ENCODE results near the gene RNF31. TPM values are rescaled to one million over a fixed set of nuclear protein-coding genes. Genes with fewer than 3 reads are reported as not detected.

The RNF31 gene
- total and polyA plus RNA-seq, 2 donors (not counting 3 experiments of a cell fraction or from before 2014, with no cell fraction given): 32.3 to 69.7 TPM

- DNase-seq (ENCODE audit: low read depth, low spot score) (no peak), FAIRE-seq (no peak)
- Histone ChIP-seq H3K4me2 (ENCODE audit: insufficient read depth, low read length) (no peak overlapping the region), H3K9me3 (replicated peaks; ENCODE audit: control insufficient read depth, insufficient read depth, low read length) (no peaks in the 10 kb centered on the region), H3K27ac (ENCODE audit: insufficient read depth, low read depth, low read length) (no peak overlapping the region), H3K9ac (replicated peaks; ENCODE audit: extremely low read depth, insufficient read depth, low read length) (no peak overlapping the region), H3K36me3 (ENCODE audit: control insufficient read depth in 2 of 2, extremely low read depth in 1 of 2, insufficient read depth in 2 of 2, low read length in 2 of 2) (peaks cover 0 to 3% of the 10 kb centered on the region in 2 experiments), H2AFZ (ENCODE audit: low read depth, low read length) (no peak overlapping the region), H3K4me3 (replicated peaks in 1 of 3; ENCODE audit: insufficient read depth in 1 of 3, low read depth in 1 of 3, low read length in 3 of 3) (no peak overlapping the region), H4K20me1 (replicated peaks; ENCODE audit: control insufficient read depth, extremely low read depth, insufficient read depth, low read length) (no peaks in the 10 kb centered on the region), H3K4me1 (ENCODE audit: control insufficient read depth, extremely low read depth, insufficient read depth, low read length) (peaks cover 3% of the 10 kb centered on the region), H3K27me3 (ENCODE audit: control insufficient read depth in 2 of 2, insufficient read depth in 2 of 2, low read length in 2 of 2) (no peaks in the 10 kb centered on the region), H3K79me2 (ENCODE audit: control insufficient read depth, insufficient read depth, low read length) (no peaks in the 10 kb centered on the region), H3K9me1 (replicated peaks; ENCODE audit: control insufficient read depth, extremely low read depth, insufficient read depth, low read length) (no peaks in the 10 kb centered on the region)
- TF ChIP-seq JUN (IDR thresholded peaks at IDR 0.05; ENCODE audit: borderline replicate concordance, insufficient read depth, insufficient read length, low read depth): no peak
- TF ChIP-seq POLR2A (IDR thresholded peaks at IDR 0.05; ENCODE audit: low read depth, low read length): no peak
- no peak for TF ChIP-seq GATA2 (IDR thresholded peaks at IDR 0.05; ENCODE audit: insufficient read depth, insufficient read length, low read depth, low read length)
- no peak for TF ChIP-seq POLR2AphosphoS5 (IDR thresholded peaks at IDR 0.05; ENCODE audit: insufficient read depth, low read depth, low read length)
- TF ChIP-seq, protein P1, sequence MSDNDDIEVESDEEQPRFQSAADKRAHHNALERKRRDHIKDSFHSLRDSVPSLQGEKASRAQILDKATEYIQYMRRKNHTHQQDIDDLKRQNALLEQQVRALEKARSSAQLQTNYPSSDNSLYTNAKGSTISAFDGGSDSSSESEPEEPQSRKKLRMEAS (IDR thresholded peaks at IDR 0.05; ENCODE audit: insufficient read depth, insufficient read length): no peak
- TF ChIP-seq MYC (IDR thresholded peaks at IDR 0.05; ENCODE audit: low read depth, low read length): no peak
- TF ChIP-seq, protein P2, sequence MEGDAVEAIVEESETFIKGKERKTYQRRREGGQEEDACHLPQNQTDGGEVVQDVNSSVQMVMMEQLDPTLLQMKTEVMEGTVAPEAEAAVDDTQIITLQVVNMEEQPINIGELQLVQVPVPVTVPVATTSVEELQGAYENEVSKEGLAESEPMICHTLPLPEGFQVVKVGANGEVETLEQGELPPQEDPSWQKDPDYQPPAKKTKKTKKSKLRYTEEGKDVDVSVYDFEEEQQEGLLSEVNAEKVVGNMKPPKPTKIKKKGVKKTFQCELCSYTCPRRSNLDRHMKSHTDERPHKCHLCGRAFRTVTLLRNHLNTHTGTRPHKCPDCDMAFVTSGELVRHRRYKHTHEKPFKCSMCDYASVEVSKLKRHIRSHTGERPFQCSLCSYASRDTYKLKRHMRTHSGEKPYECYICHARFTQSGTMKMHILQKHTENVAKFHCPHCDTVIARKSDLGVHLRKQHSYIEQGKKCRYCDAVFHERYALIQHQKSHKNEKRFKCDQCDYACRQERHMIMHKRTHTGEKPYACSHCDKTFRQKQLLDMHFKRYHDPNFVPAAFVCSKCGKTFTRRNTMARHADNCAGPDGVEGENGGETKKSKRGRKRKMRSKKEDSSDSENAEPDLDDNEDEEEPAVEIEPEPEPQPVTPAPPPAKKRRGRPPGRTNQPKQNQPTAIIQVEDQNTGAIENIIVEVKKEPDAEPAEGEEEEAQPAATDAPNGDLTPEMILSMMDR (IDR thresholded peaks at IDR 0.05; ENCODE audit: extremely low read depth in 1 of 2, insufficient read depth in 1 of 2, low read depth in 1 of 2, low read length in 2 of 2): no peak
- no peak for TF ChIP-seq EZH2 (IDR thresholded peaks at IDR 0.05; ENCODE audit: borderline replicate concordance, low read depth, low read length, severe bottlenecking)
- TF ChIP-seq FOS (IDR thresholded peaks at IDR 0.05; ENCODE audit: borderline replicate concordance, insufficient read depth, low read length): no peak
- dilution Hi-C loops (cut with MboI; ENCODE audit: extremely low pct_ligation_motif_present, low sequenced_read_pairs): no loop called here
- no TSS peak for BruUV-seq (replicated peaks)
- intact Hi-C loops (cut with micrococcal nuclease): no loop called here
- POLR2A ChIA-PET: interaction anchor here (0.5 kb wide), 1 partner anchor 641 kb away, joined by 5 read pairs; no protein-coding TSS in a partner anchor
- CTCF ChIA-PET: interaction anchor here (1.0 to 1.7 kb wide), 2 partner anchors 12 to 124 kb away, joined by 4 to 5 read pairs; partner anchors contain the start of gene IRF9
These were observed 25.6 kb downstream of the RNF31 start for GRCh38 chr14:24172871-24173281.
